GM12878 (cell line): ENCODE data around the gene RAD21L1. TPM values are rescaled to one million over a fixed set of nuclear protein-coding genes. Genes with fewer than 3 reads are reported as not detected.

Experiments
- ATAC-seq: fragments of 200-7000 bp; cut with Tn5 transposase; 3 replicates; pipeline ENCODE4 v1.9.1; 2020; ENCODE audit warnings: mild to moderate bottlenecking, moderate library complexity
- BruUV-seq: library from RNA; stranded (reverse); fragments of 400-500 nt; replicated peaks from 2 replicates; lab custom pipeline; 2021; lab: Mats Ljungman, UMichigan
- CTCF ChIA-PET: fragments of 300-600 bp; sonication (Branson Sonifier 250); formaldehyde crosslinking; extraction: SDS; loops from one replicate; lab custom pipeline; 2021; ENCODE audit warnings: inconsistent platforms; lab: Yijun Ruan, JAX
- POLR2A ChIA-PET: fragments of 350-600 bp; formaldehyde crosslinking; extraction: SDS; loops from one replicate; lab custom pipeline; 2021; ENCODE audit warnings: inconsistent platforms; lab: Charles Lee
- RAD21 ChIA-PET: fragments of 300-600 bp; sonication (Branson Sonifier 250); formaldehyde crosslinking; loops from one replicate; lab custom pipeline; 2023; ENCODE audit warnings: antibody characterized with exemption; ENCODE audit not compliant: unreplicated experiment; lab: Charles Lee
- SMC1A ChIA-PET: fragments of 300-600 bp; sonication (Branson Sonifier 250); formaldehyde crosslinking; loops from one replicate; lab custom pipeline; 2023; ENCODE audit not compliant: unreplicated experiment, uncharacterized antibody; lab: Charles Lee
- DNase-seq: peaks from one replicate; pipeline ENCODE4 v3.0.0-alpha.2; 2011; ENCODE audit warnings: low read depth, low spot score
- FAIRE-seq: peaks from 3 replicates; lab custom pipeline; 2011; peaks lifted over from hg19 to GRCh38; lab: Jason Lieb, UNC
- H2AFZ ChIP-seq: 2 replicates; pipeline ENCODE4 v1.6.0; 2011; ENCODE audit warnings: low read depth, low read length, control low read depth; ENCODE audit not compliant: control insufficient read depth
- H3K27ac ChIP-seq: 2 replicates; pipeline ENCODE4 v1.5.1; 2011; ENCODE audit warnings: control low read depth; ENCODE audit not compliant: control insufficient read depth, insufficient read depth
- H3K27me3 ChIP-seq, 2 experiments: replicated peaks in 1 of 2; 2 replicates each; pipeline versions ENCODE4 v1.6.0 to v1.6.1; 2011; ENCODE audit warnings: low read length in 1 of 2; ENCODE audit not compliant: control insufficient read depth in 2 of 2, insufficient read depth in 2 of 2
- H3K36me3 ChIP-seq, 2 experiments: 2 replicates each; pipeline ENCODE4 v1.5.1; 2011; ENCODE audit warnings: low read length in 1 of 2; ENCODE audit not compliant: control insufficient read depth in 2 of 2, insufficient read depth in 2 of 2
- H3K4me1 ChIP-seq: 2 replicates; pipeline ENCODE4 v1.6.1; 2011; ENCODE audit warnings: mild to moderate bottlenecking, low read length, moderate library complexity, mixed read lengths; ENCODE audit not compliant: control insufficient read depth, insufficient read depth
- H3K4me2 ChIP-seq: 2 replicates; pipeline ENCODE4 v1.6.0; 2011; ENCODE audit warnings: control low read depth; ENCODE audit not compliant: control insufficient read depth, insufficient read depth
- H3K4me3 ChIP-seq: fragments of 200-600 bp; sonication (generic); 2 replicates; pipeline ENCODE4 v1.5.1; 2016
- H3K79me2 ChIP-seq: 2 replicates; pipeline ENCODE4 v1.6.0; 2011; ENCODE audit warnings: low read length; ENCODE audit not compliant: control insufficient read depth, insufficient read depth
- H3K9ac ChIP-seq: 2 replicates; pipeline ENCODE4 v1.8.0; 2011; ENCODE audit warnings: low read length, control low read depth, mixed read lengths; ENCODE audit not compliant: control insufficient read depth, insufficient read depth
- H3K9me3 ChIP-seq: replicated peaks from 3 replicates; pipeline ENCODE4 v1.5.1; 2011; ENCODE audit warnings: mild to moderate bottlenecking, low read length; ENCODE audit not compliant: control insufficient read depth, insufficient read depth
- H4K20me1 ChIP-seq: 2 replicates; pipeline ENCODE4 v1.6.0; 2011; ENCODE audit not compliant: control insufficient read depth, insufficient read depth
- CBX5 ChIP-seq: sonication (generic); IDR thresholded peaks from 2 replicates; pipeline ENCODE4 v1.6.1; 2016; ENCODE audit warnings: low read depth, moderate library complexity, mild to moderate bottlenecking, inconsistent platforms
- CEBPB ChIP-seq, 2 experiments: fragments of 150-350 bp in 1 of 2; IDR thresholded peaks; 2 replicates each; pipeline ENCODE4 v1.6.1; 2012 to 2014; ENCODE audit warnings: low read depth in 2 of 2, low read length in 2 of 2, borderline replicate concordance in 1 of 2, inconsistent platforms in 1 of 2
- DPF2 ChIP-seq: fragments of 450-650 bp; IDR thresholded peaks from 2 replicates; pipeline ENCODE4 v1.6.1; 2017; ENCODE audit warnings: mild to moderate bottlenecking
- EP300 ChIP-seq, 2 experiments: fragments of 150-350 bp in 1 of 2; IDR thresholded peaks; 2 replicates each; pipeline ENCODE4 v1.6.1; 2011 to 2012; ENCODE audit warnings: low read depth in 2 of 2, low read length in 2 of 2, borderline replicate concordance in 1 of 2, improper control_type of control experiment in 1 of 2, inconsistent platforms in 1 of 2; ENCODE audit not compliant: control insufficient read depth in 1 of 2
- FOS ChIP-seq: IDR thresholded peaks from 3 replicates; pipeline ENCODE4 v1.6.1; 2011; ENCODE audit warnings: borderline replicate concordance; ENCODE audit not compliant: insufficient read length; ENCODE audit errors: extremely low read depth
- MEF2A ChIP-seq: IDR thresholded peaks from 2 replicates; pipeline ENCODE4 v1.6.1; 2011; ENCODE audit warnings: low read depth, mild to moderate bottlenecking, low read length, moderate library complexity; ENCODE audit not compliant: insufficient read depth
- POLR2A ChIP-seq: IDR thresholded peaks from 2 replicates; pipeline ENCODE4 v1.6.1; 2011; ENCODE audit warnings: low read depth, mild to moderate bottlenecking, low read length
- TARDBP ChIP-seq: IDR thresholded peaks from 2 replicates; pipeline ENCODE4 v1.6.1; 2016; ENCODE audit warnings: borderline replicate concordance
- USF1 ChIP-seq: IDR thresholded peaks from 2 replicates; pipeline ENCODE4 v1.6.1; 2011; ENCODE audit warnings: borderline replicate concordance, low read depth, mild to moderate bottlenecking, moderate library complexity, mixed read lengths, low read length; ENCODE audit not compliant: insufficient read depth; ENCODE audit errors: extremely low read length
- WGBS: methylation state at CpG from one replicate; pipeline ENCODE4 v1.1.6; 2016; ENCODE audit warnings: low lambda C conversion rate; ENCODE audit not compliant: insufficient replicate concordance, insufficient coverage; ENCODE audit errors: missing lambda C conversion rate; 5-methylcytosine and 5-hydroxymethylcytosine counted together
- in situ Hi-C: fragments of 300-500 bp; cut with MboI; formaldehyde crosslinking; loops from 9 replicates; pipeline ENCODE4 v1.14.3; 2018; ENCODE audit warnings: mixed read lengths
- intact Hi-C: fragments of 100-400 bp; cut with micrococcal nuclease; formaldehyde crosslinking; loops from one replicate; pipeline ENCODE4 v1.14.2; 2022; ENCODE audit not compliant: unreplicated experiment
- polyA plus RNA-seq, 11 experiments: library from polyadenylated mRNA; depleted of rRNA in 4 of 11; unstranded in 6 of 11; stranded (reverse) in 5 of 11; fragments of >200 nt; fragmentation: Nextera tagmentation in 4 of 11; fragmentation: Illumina TruSeq in 1 of 11; extraction: Ambion mirVana in 4 of 11; extraction: Trizol in 1 of 11; gene quantifications; 1 replicate in 1 of 11; 2 replicates in 10 of 11; pipeline versions ENCODE4 v1.2.1 to v1.2.3, GENCODE V29; 2011 to 2016; ENCODE audit warnings: inconsistent platforms in 2 of 11, missing spikeins in 2 of 11, low read depth in 1 of 11
- total RNA-seq, 4 experiments: library from RNA; depleted of rRNA in 3 of 4; stranded (reverse); fragments of >200 nt in 3 of 4; fragmentation: Illumina TruSeq in 1 of 4; extraction: Trizol in 1 of 4; gene quantifications; 2 replicates each; pipeline versions ENCODE4 v1.2.1 to v1.2.3, GENCODE V29; 2013 to 2021
- TF ChIP-seq, protein P1 (sequence below): IDR thresholded peaks from 2 replicates; pipeline ENCODE4 v1.6.1; 2012; ENCODE audit warnings: mild to moderate bottlenecking, low read depth, low read length
- TF ChIP-seq, protein P2 (sequence below): fragments of 150-350 bp; IDR thresholded peaks from 2 replicates; pipeline ENCODE4 v1.6.1; 2016; ENCODE audit warnings: low read depth, low read length

RAD21L1 gene
- total and polyA plus RNA-seq, 10 of the 15 experiments (the other 5 are each of a cell fraction or from before 2014, with no cell fraction given): not detected

GRCh38 chr20:1300083-1300840, 74.4 kb downstream of the RAD21L1 start (continued):
- TF ChIP-seq, protein P1, sequence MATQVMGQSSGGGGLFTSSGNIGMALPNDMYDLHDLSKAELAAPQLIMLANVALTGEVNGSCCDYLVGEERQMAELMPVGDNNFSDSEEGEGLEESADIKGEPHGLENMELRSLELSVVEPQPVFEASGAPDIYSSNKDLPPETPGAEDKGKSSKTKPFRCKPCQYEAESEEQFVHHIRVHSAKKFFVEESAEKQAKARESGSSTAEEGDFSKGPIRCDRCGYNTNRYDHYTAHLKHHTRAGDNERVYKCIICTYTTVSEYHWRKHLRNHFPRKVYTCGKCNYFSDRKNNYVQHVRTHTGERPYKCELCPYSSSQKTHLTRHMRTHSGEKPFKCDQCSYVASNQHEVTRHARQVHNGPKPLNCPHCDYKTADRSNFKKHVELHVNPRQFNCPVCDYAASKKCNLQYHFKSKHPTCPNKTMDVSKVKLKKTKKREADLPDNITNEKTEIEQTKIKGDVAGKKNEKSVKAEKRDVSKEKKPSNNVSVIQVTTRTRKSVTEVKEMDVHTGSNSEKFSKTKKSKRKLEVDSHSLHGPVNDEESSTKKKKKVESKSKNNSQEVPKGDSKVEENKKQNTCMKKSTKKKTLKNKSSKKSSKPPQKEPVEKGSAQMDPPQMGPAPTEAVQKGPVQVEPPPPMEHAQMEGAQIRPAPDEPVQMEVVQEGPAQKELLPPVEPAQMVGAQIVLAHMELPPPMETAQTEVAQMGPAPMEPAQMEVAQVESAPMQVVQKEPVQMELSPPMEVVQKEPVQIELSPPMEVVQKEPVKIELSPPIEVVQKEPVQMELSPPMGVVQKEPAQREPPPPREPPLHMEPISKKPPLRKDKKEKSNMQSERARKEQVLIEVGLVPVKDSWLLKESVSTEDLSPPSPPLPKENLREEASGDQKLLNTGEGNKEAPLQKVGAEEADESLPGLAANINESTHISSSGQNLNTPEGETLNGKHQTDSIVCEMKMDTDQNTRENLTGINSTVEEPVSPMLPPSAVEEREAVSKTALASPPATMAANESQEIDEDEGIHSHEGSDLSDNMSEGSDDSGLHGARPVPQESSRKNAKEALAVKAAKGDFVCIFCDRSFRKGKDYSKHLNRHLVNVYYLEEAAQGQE: no peak
- no peak for TF ChIP-seq FOS

- ChIA-PET SMC1A (interaction anchor here (0.6 kb wide), 1 partner anchor 77 kb away, joined by 3 read pairs; no protein-coding TSS in a partner anchor), POLR2A (no interaction called here), CTCF (interaction anchor here (1.1 kb wide), 1 partner anchor 14 kb away, joined by 3 read pairs; no protein-coding TSS in a partner anchor), RAD21 (no interaction called here)
- Histone ChIP-seq H3K9me3 (no peaks in the 10 kb centered on the region), H3K79me2 (no peaks in the 10 kb centered on the region), H3K27ac (no peak overlapping the region), H3K27me3 (no peaks in the 10 kb centered on the region; a peak in 1 of 4 replicates), H3K4me2 (no peak overlapping the region), H4K20me1 (no peaks in the 10 kb centered on the region), H3K36me3 (no peaks in the 10 kb centered on the region), H2AFZ (no peak overlapping the region), H3K9ac (no peak overlapping the region), H3K4me3 (no peak overlapping the region), H3K4me1 (no peaks in the 10 kb centered on the region)
- 42% methylated on average over 9 of the region's 9 CpGs for WGBS
- DNase-seq (no peak), FAIRE-seq (no peak), ATAC-seq (no peak)
- in situ Hi-C loops (no loop called here), intact Hi-C loops (no loop called here)
- BruUV-seq: no TSS peak
- TF ChIP-seq CBX5 (no peak), TARDBP (no peak), MEF2A (no peak), DPF2 (no peak), USF1 (no peak), CEBPB (IDR thresholded peaks at IDR 0.05; ENCODE audit: borderline replicate concordance in 1 of 2, low read depth in 2 of 2, low read length in 2 of 2) (no peak), EP300 (IDR thresholded peaks at IDR 0.05; ENCODE audit: borderline replicate concordance in 1 of 2, control insufficient read depth in 1 of 2, low read depth in 2 of 2, low read length in 2 of 2) (no peak), POLR2A (no peak), FOS (no peak)
- TF ChIP-seq, protein P2, sequence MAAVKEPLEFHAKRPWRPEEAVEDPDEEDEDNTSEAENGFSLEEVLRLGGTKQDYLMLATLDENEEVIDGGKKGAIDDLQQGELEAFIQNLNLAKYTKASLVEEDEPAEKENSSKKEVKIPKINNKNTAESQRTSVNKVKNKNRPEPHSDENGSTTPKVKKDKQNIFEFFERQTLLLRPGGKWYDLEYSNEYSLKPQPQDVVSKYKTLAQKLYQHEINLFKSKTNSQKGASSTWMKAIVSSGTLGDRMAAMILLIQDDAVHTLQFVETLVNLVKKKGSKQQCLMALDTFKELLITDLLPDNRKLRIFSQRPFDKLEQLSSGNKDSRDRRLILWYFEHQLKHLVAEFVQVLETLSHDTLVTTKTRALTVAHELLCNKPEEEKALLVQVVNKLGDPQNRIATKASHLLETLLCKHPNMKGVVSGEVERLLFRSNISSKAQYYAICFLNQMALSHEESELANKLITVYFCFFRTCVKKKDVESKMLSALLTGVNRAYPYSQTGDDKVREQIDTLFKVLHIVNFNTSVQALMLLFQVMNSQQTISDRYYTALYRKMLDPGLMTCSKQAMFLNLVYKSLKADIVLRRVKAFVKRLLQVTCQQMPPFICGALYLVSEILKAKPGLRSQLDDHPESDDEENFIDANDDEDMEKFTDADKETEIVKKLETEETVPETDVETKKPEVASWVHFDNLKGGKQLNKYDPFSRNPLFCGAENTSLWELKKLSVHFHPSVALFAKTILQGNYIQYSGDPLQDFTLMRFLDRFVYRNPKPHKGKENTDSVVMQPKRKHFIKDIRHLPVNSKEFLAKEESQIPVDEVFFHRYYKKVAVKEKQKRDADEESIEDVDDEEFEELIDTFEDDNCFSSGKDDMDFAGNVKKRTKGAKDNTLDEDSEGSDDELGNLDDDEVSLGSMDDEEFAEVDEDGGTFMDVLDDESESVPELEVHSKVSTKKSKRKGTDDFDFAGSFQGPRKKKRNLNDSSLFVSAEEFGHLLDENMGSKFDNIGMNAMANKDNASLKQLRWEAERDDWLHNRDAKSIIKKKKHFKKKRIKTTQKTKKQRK: no peak
Measured at GRCh38 chr20:1301031-1301529, 75.2 kb downstream of the RAD21L1 start.
